AG09309 (cell line): ENCODE results near the gene MYADM.

Source experiments
- DNase-seq: peaks from one replicate; pipeline ENCODE4 v3.0.0-alpha.2; 2010; ENCODE audit warnings: low read depth
- H3K4me3 ChIP-seq: 2 replicates; pipeline ENCODE4 v1.5.1; 2011; ENCODE audit warnings: mild to moderate bottlenecking, low read depth, low read length, moderate library complexity; ENCODE audit not compliant: control insufficient read depth
- CTCF ChIP-seq: IDR thresholded peaks from 2 replicates; pipeline ENCODE4 v1.5.1; 2011; ENCODE audit warnings: mild to moderate bottlenecking, low read depth, low read length, inconsistent platforms; ENCODE audit not compliant: insufficient read depth, control insufficient read depth; ENCODE audit errors: missing control alignments

The MYADM gene

GRCh38 chr19:53907193-53907581 lies 39.5 kb downstream of the MYADM start:
- H3K4me3 ChIP-seq = no peak overlapping the region
- TF ChIP-seq CTCF = no peak

GRCh38 chr19:53907690-53908089 lies 40.0 kb downstream of the MYADM start:
- H3K4me3 ChIP-seq = no peak overlapping the region
- DNase-seq = no peak
- no peak for TF ChIP-seq CTCF

More at GRCh38 chr19:53907193-53907581, 39.5 kb downstream of the MYADM start:
- no peak for DNase-seq

DNA sequence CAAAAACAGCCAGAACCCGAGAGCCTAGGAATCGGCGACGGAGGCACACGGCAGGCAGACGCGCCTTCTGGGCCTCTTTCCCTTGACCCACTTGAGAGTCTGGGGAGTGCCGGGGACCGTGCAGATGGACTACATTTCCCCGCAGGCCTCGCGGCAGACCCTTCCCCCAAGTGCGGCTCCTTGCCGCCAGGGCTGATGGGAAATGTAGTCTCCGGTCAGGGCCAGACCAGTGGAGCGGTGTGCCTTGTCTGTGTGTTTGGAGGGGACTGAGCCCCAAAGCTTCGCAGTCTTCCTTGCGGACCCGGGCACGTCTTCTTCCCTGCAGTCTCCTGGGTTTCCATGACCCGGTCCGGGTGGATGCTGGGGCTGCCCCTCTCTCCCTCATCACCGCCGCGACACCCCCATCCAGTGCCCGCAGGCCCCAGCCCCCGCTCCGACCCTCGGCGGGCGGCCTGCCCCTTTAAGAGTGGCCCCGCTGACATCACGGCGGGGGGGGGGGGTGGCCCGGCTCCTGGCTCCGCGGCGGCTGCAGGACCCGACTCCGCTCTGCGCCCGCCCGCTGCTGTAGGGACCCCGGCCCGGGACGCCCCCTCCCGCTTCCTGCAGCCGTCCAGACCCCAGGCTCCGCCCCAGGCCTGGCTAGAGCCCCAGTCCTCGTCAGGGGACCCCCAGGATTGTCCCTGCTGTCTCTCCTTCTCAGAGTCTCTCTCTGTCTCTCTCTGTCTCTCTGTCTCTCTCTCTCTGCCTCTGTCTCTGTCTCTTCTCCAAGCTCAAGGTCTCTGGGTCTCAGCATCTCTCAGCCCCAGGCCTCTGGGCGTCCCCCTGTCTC lies 40.6 kb downstream of the MYADM start:
- H3K4me3 ChIP-seq = no peak overlapping the region
- TF ChIP-seq CTCF = no peak
- DNase-seq = no peak

DNA sequence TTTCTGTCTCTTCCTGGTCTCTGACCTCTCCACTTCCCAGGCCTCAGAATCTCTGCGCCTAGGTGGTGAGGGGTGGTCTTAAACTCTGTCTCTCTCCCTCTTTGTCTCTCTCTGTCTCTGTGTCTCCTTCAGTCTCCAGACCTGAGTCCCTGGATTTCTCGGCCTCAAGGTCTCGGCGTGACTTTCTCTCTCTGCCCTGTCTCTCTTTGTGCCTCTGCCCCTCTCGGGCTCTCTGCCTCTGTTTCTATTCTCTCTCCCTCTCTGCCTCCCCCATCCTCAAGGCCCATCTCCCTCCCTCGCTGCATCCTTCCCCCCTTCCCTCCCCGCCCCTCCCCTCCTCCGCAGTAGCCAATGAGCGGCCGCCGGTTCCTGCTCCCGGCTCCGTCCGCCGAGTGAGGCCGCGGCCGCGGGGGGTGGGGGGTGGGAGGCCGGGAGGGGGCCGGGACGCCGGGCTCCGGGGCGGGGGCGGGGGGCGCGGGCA lies 41.3 kb downstream of the MYADM start, which contains the start of gene CACNG7:
CACNG7 (plus strand) TSS at position 344 of the 481 bp plus-strand sequence. CDS start 3,554 bp downstream, outside the sequence.
- no peak for DNase-seq
- no peak within 1 kb of the TSS; the same call in 1 of the 2 replicates for H3K4me3 ChIP-seq
- TF ChIP-seq CTCF = no peak

DNA sequence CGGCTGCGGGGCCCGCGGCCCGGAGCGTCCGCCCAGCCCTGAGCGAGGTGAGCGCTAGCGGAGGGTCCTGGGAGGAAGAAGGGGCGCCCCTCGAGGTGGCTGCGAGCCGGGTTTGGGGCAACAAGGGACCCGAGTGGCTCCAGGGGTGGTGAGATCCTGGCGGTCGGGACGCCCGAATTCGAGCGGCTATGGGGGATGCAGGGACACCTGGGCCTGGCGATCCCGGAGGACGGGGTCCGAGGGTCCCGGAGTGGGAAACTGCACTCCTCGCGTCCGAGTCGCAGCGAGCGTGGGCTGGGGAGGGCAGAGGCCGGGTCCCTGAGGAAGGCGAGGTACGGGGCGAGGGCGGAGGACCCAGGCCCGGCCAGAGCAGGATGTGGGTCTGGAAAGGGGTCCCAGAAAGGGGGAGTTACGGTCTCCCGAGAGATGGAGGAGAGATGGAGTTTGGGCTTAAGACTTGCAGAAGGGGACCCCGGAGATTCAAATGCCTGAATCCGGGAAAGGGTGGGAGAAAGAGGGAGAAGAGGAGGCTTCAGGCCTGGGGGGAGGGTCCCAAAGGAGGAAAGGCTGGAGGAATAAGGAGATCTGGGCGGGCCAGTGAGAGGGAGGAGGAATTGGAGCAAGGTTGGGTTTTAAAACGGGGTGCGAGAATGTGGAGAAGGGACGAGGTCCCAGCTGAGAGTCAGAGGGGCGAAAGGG lies 41.9 kb downstream of the MYADM start:
- TF ChIP-seq CTCF = no peak
- no peak for DNase-seq
- H3K4me3 ChIP-seq = no peak overlapping the region; the same call in 1 of the 2 replicates

- H3K4me3 ChIP-seq = no peak overlapping the region
- no peak for DNase-seq
- TF ChIP-seq CTCF = no peak
Measured at GRCh38 chr19:53910170-53910518, 42.5 kb downstream of the MYADM start.
